ENCODE results near the gene UTP14C. TPM values are rescaled to one million over a fixed set of nuclear protein-coding genes. Genes with fewer than 3 reads are reported as not detected.

Gene UTP14C
- total RNA-seq, 1 donor from 2014 or later, result 4.0 TPM

DNA sequence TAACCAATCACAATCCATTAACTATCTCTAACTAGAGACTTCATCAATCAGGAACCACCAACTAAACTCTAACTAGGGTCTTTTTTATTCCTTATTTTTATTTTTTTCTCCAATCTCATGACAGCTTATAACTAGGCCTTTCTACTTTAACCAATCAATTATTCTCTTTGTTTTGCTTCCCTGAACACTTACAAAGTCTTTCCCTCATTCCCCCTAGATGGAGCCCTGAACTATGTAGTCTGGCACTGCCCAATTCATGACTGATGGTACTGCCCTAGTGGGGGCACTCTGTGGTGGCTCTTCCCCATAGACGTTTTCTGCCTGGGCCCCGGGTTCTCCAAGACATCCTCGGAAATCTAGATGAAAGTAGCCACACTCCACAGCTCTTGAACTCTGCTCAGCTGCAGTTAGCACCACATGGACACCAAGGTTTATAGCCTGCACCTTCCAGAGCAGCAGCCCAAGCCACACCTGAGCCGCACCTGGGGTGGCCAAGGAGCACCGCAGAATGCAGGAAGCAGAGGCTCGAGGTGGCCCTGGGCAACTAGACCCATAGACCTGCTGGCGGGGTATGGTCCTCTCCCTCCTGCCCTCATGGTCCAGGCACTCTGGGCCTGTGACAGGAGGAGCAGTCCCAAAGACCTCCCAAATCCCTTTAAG, 19.9 kb upstream of the UTP14C start:
- DNase-seq (ENCODE audit: low spot score in 2 of 2), result no peak
- intact Hi-C loops (cut with DNase I), result no loop called here
- TF ChIP-seq, protein P1, sequence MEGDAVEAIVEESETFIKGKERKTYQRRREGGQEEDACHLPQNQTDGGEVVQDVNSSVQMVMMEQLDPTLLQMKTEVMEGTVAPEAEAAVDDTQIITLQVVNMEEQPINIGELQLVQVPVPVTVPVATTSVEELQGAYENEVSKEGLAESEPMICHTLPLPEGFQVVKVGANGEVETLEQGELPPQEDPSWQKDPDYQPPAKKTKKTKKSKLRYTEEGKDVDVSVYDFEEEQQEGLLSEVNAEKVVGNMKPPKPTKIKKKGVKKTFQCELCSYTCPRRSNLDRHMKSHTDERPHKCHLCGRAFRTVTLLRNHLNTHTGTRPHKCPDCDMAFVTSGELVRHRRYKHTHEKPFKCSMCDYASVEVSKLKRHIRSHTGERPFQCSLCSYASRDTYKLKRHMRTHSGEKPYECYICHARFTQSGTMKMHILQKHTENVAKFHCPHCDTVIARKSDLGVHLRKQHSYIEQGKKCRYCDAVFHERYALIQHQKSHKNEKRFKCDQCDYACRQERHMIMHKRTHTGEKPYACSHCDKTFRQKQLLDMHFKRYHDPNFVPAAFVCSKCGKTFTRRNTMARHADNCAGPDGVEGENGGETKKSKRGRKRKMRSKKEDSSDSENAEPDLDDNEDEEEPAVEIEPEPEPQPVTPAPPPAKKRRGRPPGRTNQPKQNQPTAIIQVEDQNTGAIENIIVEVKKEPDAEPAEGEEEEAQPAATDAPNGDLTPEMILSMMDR (IDR thresholded peaks at IDR 0.05), result no peak
- Histone ChIP-seq H3K4me3 (no peak overlapping the region), H3K27ac (no peak overlapping the region), H3K9me3 (no peaks in the 10 kb centered on the region), H3K27me3 (no peaks in the 10 kb centered on the region), H3K4me1 (peaks cover 0 to 4% of the 10 kb centered on the region in 2 donors), H3K36me3 (no peaks in the 10 kb centered on the region)

DNA sequence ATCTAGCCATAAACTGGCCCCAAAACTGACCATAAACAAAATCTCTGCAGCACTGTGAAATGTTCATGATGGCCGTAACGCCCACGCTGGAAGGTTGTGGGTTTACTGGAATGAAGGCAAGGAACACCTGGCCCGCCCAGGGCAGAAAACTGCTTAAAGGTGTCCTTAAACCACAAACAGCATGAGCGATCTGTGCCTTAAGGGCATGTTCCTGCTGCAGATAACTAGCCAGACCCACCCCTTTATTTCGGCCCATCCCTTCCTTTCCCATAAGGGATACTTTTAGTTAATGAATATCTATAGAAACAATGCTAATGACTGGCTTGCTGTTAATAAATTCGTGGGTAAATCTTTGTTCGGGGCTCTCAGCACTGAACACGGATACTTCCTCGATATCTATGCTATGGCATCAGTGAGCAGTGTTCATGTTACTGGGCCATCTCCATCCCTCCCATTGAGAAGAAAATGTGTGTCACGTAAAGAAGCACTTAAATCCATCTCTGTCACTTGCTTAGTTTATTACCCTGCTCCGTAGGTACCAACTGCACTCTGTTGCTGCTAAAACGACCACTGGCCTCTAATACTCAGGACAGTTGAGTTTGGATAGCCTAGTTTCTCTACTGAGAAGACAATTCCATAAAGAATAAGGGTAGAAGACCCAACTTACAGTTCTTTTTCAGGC, 18.5 kb upstream of the UTP14C start:
- intact Hi-C loops (cut with DNase I), result no loop called here
- Histone ChIP-seq H3K4me1 (no peaks in the 10 kb centered on the region), H3K9me3 (no peaks in the 10 kb centered on the region), H3K4me3 (no peak overlapping the region), H3K27ac (no peak overlapping the region), H3K27me3 (no peaks in the 10 kb centered on the region), H3K36me3 (no peaks in the 10 kb centered on the region)
- no peak for DNase-seq (ENCODE audit: low spot score in 2 of 2)
- TF ChIP-seq, protein P1 (IDR thresholded peaks at IDR 0.05), result no peak

DNA sequence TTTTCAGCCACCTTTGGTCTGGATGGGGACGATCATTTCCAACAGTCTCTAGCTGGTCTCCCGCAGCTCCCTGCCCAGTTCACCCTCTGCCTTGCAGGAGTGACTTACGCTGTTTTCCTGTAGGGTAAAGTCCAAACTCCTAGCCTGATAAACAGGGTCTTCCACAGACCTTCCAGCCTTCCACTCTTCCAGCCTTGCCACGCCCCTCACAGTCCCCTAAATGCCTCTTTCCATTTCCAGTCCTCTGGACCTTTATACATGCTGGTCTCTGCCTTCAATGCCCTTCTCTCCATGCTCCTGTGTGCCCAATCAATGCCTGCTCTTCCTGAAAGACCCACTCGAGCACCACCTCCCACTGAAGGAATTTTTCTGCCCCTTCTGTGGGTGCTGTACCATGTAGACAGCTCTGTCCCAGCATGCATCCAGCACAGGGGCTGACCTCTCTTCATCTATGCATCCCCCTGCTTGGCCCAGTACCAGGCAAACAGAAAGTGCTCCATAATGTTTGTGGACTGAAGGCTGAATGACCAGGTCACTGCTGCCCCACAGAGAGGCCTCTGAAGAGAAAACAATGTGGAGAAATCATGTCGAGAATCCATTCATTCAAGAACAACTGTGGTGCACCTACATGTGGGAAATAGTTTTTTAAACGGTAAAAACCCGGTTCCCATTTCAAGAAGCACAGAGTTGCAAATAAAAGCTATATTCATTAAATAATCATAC, 17.8 kb upstream of the UTP14C start:
- Histone ChIP-seq H3K4me1 (no peaks in the 10 kb centered on the region), H3K27me3 (no peaks in the 10 kb centered on the region), H3K4me3 (no peak overlapping the region), H3K9me3 (no peaks in the 10 kb centered on the region), H3K27ac (no peak overlapping the region), H3K36me3 (no peaks in the 10 kb centered on the region)
- no peak for DNase-seq (ENCODE audit: low spot score in 2 of 2)
- TF ChIP-seq, protein P1 (IDR thresholded peaks at IDR 0.05), result no peak
- intact Hi-C loops (cut with DNase I), result no loop called here

DNA sequence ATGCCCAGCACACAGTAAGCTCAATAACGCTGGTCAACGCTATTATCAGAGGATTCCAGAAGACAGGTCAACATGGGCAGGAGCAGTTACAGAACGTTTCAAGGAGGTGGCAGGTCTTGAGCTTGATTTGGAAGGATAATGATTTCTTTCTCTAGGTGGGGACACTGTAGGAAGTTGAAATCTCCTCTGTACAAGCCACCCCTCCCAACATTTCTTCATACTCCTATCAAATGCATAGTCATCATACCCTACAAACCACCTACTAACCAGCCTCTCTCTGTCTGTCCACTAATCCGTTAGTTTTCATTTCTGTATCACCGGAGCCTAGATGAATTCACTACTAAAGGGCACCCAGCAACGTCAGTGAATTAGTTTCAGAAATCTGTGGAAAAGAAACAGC, 14.5 kb upstream of the UTP14C start:
- no peaks in the 10 kb centered on the region for H3K27me3 ChIP-seq
- TF ChIP-seq, protein P1 (IDR thresholded peaks at IDR 0.05), result no peak
- H3K27ac ChIP-seq, result no peak overlapping the region
- no peaks in the 10 kb centered on the region for H3K36me3 ChIP-seq
- H3K9me3 ChIP-seq, result no peaks in the 10 kb centered on the region
- H3K4me3 ChIP-seq, result no peak overlapping the region
- DNase-seq (ENCODE audit: low spot score in 2 of 2), result no peak
- intact Hi-C loops (cut with DNase I), result loop anchor here (5.0 kb wide), 3 partner anchors 182 to 558 kb away; partner anchors contain the start of genes DHRS12 and INTS6
- peaks cover 0 to 9% of the 10 kb centered on the region in 2 donors for H3K4me1 ChIP-seq

DNA sequence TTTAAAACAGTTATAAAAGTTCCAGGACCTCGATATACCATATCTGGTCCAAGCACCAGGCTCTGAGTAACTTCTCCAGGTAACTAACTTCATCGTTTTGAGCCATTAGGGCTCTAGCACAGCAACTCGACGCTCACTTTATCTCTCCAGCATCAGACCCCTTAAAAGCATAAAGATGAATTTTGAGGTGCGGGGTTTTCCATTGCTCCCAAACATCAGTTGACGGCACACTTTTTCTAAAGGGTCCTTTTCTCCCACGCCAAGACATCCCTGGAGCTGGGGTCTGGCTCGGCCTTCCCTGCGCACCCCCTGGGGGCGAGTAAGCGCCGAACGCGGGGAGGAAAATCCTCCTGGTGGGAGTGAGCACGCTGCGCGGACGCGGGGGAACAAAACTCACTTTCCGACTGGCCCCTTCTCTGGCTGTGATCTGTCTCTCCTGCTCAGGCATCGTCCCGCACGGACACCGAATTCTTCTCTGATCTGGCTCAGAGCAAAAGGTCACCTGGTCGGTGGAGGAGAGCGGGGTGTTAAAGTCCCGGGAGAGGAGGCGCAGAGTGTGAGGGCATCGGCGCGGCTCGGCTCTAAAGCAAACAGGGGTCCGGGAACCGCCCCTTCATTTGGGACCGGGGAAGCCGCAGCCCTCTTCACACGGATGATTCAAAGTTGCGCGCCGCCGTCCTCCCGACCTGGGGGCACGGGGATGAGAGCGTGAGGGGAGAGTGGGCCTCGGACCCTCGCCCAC, 13.4 kb upstream of the UTP14C start, which contains the start of gene ATP7B:
TSS of gene ATP7B (minus strand) at position 561 of the 742 bp plus-strand sequence. CDS start at position 448, 113 bp downstream.
- peak within 1 kb of the TSS; percentile 65 to 70 for H3K27ac ChIP-seq
- intact Hi-C loops (cut with DNase I), result loop anchor here (5.0 kb wide), 3 partner anchors 181 to 559 kb away; partner anchors contain the start of genes DHRS12 and INTS6
- DNase-seq (ENCODE audit: low spot score in 2 of 2), result peak in 1 of 2 donors; percentile 66
- H3K36me3 ChIP-seq, result no peaks in the 10 kb centered on the region
- H3K4me1 ChIP-seq, result peaks cover 0 to 9% of the 10 kb centered on the region in 2 donors
- no peaks in the 10 kb centered on the region for H3K9me3 ChIP-seq
- peak within 1 kb of the TSS; percentile 73 to 75 for H3K4me3 ChIP-seq
- TF ChIP-seq, protein P1 (IDR thresholded peaks at IDR 0.05), result peak in 1 of 3 experiments; percentile 24
- no peaks in the 10 kb centered on the region for H3K27me3 ChIP-seq
